SH-SY5Y (cell line): ENCODE measurements around the gene KIF1A.

Experiments
- GATA2 ChIP-seq: IDR thresholded peaks from 2 replicates; pipeline ENCODE4 v1.6.1; 2011; ENCODE audit warnings: mild to moderate bottlenecking, low read depth, low read length
- GATA3 ChIP-seq: IDR thresholded peaks from 2 replicates; pipeline ENCODE4 v1.6.1; 2011; ENCODE audit warnings: low read depth, mild to moderate bottlenecking, low read length, moderate library complexity

Gene KIF1A

GRCh38 chr2:240765007-240765406, 55.0 kb downstream of the KIF1A start:
- TF ChIP-seq GATA3 (no peak), GATA2 (0 out of 2 replicates have a peak, but pooled peaks have one; percentile 28)

- TF ChIP-seq GATA2 (no peak; the same call in 1 of the 2 replicates), GATA3 (no peak)
Observed at GRCh38 chr2:240764605-240765004, 55.4 kb downstream of the KIF1A start.

GRCh38 chr2:240762971-240763370, 57.0 kb downstream of the KIF1A start:
- TF ChIP-seq GATA3 (no peak), GATA2 (no peak)

GRCh38 chr2:240762249-240762648, 57.8 kb downstream of the KIF1A start:
- TF ChIP-seq GATA2 (no peak), GATA3 (no peak)

- no peak for TF ChIP-seq GATA2
- no peak for TF ChIP-seq GATA3
Observed at GRCh38 chr2:240760576-240761246, 59.3 kb downstream of the KIF1A start.

- no peak for TF ChIP-seq GATA3
- no peak for TF ChIP-seq GATA2
Observed at GRCh38 chr2:240760121-240760520, 59.9 kb downstream of the KIF1A start.

GRCh38 chr2:240759459-240759858, 60.6 kb downstream of the KIF1A start:
- TF ChIP-seq GATA3 (no peak), GATA2 (no peak)

GRCh38 chr2:240757086-240757614, 62.9 kb downstream of the KIF1A start:
- TF ChIP-seq GATA3 (no peak), GATA2 (no peak)

GRCh38 chr2:240752209-240752608, 67.8 kb downstream of the KIF1A start:
- no peak for TF ChIP-seq GATA2
- TF ChIP-seq GATA3: no peak

GRCh38 chr2:240750409-240750808, 69.6 kb downstream of the KIF1A start:
- no peak for TF ChIP-seq GATA3
- no peak for TF ChIP-seq GATA2

- TF ChIP-seq GATA3: no peak
- TF ChIP-seq GATA2: no peak
Observed at GRCh38 chr2:240749516-240749915, 70.5 kb downstream of the KIF1A start.

- TF ChIP-seq GATA3 (no peak), GATA2 (no peak)
Observed at GRCh38 chr2:240747256-240747655, 72.8 kb downstream of the KIF1A start.

- TF ChIP-seq GATA2 (no peak), GATA3 (no peak)
Observed at GRCh38 chr2:240746671-240747070, 73.3 kb downstream of the KIF1A start.

GRCh38 chr2:240745962-240746361, 74.1 kb downstream of the KIF1A start:
- no peak for TF ChIP-seq GATA3
- no peak for TF ChIP-seq GATA2

- TF ChIP-seq GATA3 (no peak), GATA2 (no peak)
Observed at GRCh38 chr2:240745456-240745855, 74.6 kb downstream of the KIF1A start.

- TF ChIP-seq GATA3 (no peak), GATA2 (no peak)
Observed at GRCh38 chr2:240742602-240743095, 77.4 kb downstream of the KIF1A start.
